WTC11 (cell line): ENCODE data around the gene TBC1D24. TPM values are rescaled to one million over a fixed set of nuclear protein-coding genes. Genes with fewer than 3 reads are reported as not detected.

Experiments
- ATF1 ChIP-seq: sonication (generic); formaldehyde crosslinking; IDR thresholded peaks from 2 replicates; pipeline ENCODE4 v1.8.1; 2023; ENCODE audit warnings: mild to moderate bottlenecking, moderate library complexity, missing genetic modification reagents
- ATF3 ChIP-seq: sonication (generic); formaldehyde crosslinking; conservative IDR thresholded peaks from 2 replicates; pipeline ENCODE4 v1.8.1; 2022; ENCODE audit warnings: mild to moderate bottlenecking, missing genetic modification reagents
- CREM ChIP-seq: sonication (generic); formaldehyde crosslinking; IDR thresholded peaks from 2 replicates; pipeline ENCODE4 v1.8.1; 2022; ENCODE audit warnings: mild to moderate bottlenecking, missing genetic modification reagents, moderate library complexity
- GABPB1 ChIP-seq: sonication (generic); formaldehyde crosslinking; IDR thresholded peaks from 2 replicates; pipeline ENCODE4 v1.8.1; 2023; ENCODE audit warnings: mild to moderate bottlenecking, missing genetic modification reagents
- GTF2I ChIP-seq: fragments of 250-450 bp; sonication (Bioruptor Pico); conservative IDR thresholded peaks from 2 replicates; pipeline ENCODE4 v1.4.0; 2021; ENCODE audit warnings: mild to moderate bottlenecking
- HMGA2 ChIP-seq: fragments of 250-450 bp; sonication (Bioruptor Pico); IDR thresholded peaks from 2 replicates; pipeline ENCODE4 v1.4.0; 2021; ENCODE audit warnings: mild to moderate bottlenecking, moderate library complexity
- MAX ChIP-seq: sonication (generic); formaldehyde crosslinking; IDR thresholded peaks from 2 replicates; pipeline ENCODE4 v1.8.0; 2022; ENCODE audit warnings: mild to moderate bottlenecking, missing genetic modification reagents
- MXD4 ChIP-seq: fragments of 250-450 bp; sonication (Bioruptor Pico); IDR thresholded peaks from 2 replicates; pipeline ENCODE4 v1.8.0; 2021; ENCODE audit warnings: mild to moderate bottlenecking, moderate library complexity, borderline replicate concordance
- MYBL2 ChIP-seq: sonication (generic); formaldehyde crosslinking; IDR thresholded peaks from 2 replicates; pipeline ENCODE4 v1.8.1; 2023; ENCODE audit warnings: mild to moderate bottlenecking, moderate library complexity, missing genetic modification reagents
- NFATC4 ChIP-seq: fragments of 250-450 bp; sonication (Bioruptor Pico); IDR thresholded peaks from 2 replicates; pipeline ENCODE4 v1.9.0; 2021; ENCODE audit warnings: mild to moderate bottlenecking
- NFYB ChIP-seq: sonication (generic); formaldehyde crosslinking; conservative IDR thresholded peaks from 2 replicates; pipeline ENCODE4 v1.8.0; 2022; ENCODE audit warnings: low read depth, missing genetic modification reagents
- RORB ChIP-seq: fragments of 250-450 bp; sonication (Bioruptor Pico); IDR thresholded peaks from 2 replicates; pipeline ENCODE4 v1.9.0; 2021; ENCODE audit warnings: mild to moderate bottlenecking
- TP53 ChIP-seq: sonication (generic); formaldehyde crosslinking; IDR thresholded peaks from 2 replicates; pipeline ENCODE4 v1.8.1; 2023; ENCODE audit warnings: mild to moderate bottlenecking, missing genetic modification reagents
- USF2 ChIP-seq: sonication (generic); formaldehyde crosslinking; IDR thresholded peaks from 2 replicates; pipeline ENCODE4 v1.8.1; 2023; ENCODE audit warnings: mild to moderate bottlenecking, missing genetic modification reagents, moderate library complexity
- ZBTB43 ChIP-seq: sonication (generic); formaldehyde crosslinking; IDR thresholded peaks from 2 replicates; pipeline ENCODE4 v1.8.1; 2023; ENCODE audit warnings: mild to moderate bottlenecking, missing genetic modification reagents
- total RNA-seq: library from RNA; stranded (reverse); gene quantifications from 3 replicates; pipeline ENCODE4 v1.2.3, GENCODE V29; 2021
- TF ChIP-seq, protein P1 (sequence below): sonication (generic); formaldehyde crosslinking; IDR thresholded peaks from 2 replicates; pipeline ENCODE4 v1.8.0; 2023; ENCODE audit warnings: missing genetic modification reagents, mild to moderate bottlenecking, borderline replicate concordance
- TF ChIP-seq, protein P2 (sequence below): sonication (generic); formaldehyde crosslinking; IDR thresholded peaks from 2 replicates; pipeline ENCODE4 v1.8.1; 2022; ENCODE audit warnings: low read depth, missing genetic modification reagents, borderline replicate concordance
- TF ChIP-seq, protein P3 (sequence below): sonication (generic); formaldehyde crosslinking; IDR thresholded peaks from 2 replicates; pipeline ENCODE4 v1.8.0; 2023; ENCODE audit warnings: mild to moderate bottlenecking, missing genetic modification reagents
- TF ChIP-seq, protein P4 (sequence below): sonication (generic); formaldehyde crosslinking; IDR thresholded peaks from 2 replicates; pipeline ENCODE4 v1.8.0; 2022; ENCODE audit warnings: mild to moderate bottlenecking, missing genetic modification reagents

The TBC1D24 gene
- total RNA-seq, 1 experiment from 2014 or later, result 21.0 TPM

- no peak for TF ChIP-seq GTF2I (CRISPR knock-in tag)
- TF ChIP-seq, protein P1, sequence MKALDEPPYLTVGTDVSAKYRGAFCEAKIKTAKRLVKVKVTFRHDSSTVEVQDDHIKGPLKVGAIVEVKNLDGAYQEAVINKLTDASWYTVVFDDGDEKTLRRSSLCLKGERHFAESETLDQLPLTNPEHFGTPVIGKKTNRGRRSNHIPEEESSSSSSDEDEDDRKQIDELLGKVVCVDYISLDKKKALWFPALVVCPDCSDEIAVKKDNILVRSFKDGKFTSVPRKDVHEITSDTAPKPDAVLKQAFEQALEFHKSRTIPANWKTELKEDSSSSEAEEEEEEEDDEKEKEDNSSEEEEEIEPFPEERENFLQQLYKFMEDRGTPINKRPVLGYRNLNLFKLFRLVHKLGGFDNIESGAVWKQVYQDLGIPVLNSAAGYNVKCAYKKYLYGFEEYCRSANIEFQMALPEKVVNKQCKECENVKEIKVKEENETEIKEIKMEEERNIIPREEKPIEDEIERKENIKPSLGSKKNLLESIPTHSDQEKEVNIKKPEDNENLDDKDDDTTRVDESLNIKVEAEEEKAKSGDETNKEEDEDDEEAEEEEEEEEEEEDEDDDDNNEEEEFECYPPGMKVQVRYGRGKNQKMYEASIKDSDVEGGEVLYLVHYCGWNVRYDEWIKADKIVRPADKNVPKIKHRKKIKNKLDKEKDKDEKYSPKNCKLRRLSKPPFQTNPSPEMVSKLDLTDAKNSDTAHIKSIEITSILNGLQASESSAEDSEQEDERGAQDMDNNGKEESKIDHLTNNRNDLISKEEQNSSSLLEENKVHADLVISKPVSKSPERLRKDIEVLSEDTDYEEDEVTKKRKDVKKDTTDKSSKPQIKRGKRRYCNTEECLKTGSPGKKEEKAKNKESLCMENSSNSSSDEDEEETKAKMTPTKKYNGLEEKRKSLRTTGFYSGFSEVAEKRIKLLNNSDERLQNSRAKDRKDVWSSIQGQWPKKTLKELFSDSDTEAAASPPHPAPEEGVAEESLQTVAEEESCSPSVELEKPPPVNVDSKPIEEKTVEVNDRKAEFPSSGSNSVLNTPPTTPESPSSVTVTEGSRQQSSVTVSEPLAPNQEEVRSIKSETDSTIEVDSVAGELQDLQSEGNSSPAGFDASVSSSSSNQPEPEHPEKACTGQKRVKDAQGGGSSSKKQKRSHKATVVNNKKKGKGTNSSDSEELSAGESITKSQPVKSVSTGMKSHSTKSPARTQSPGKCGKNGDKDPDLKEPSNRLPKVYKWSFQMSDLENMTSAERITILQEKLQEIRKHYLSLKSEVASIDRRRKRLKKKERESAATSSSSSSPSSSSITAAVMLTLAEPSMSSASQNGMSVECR (CRISPR knock-in tag), result 0 out of 2 replicates have a peak, but pooled peaks have one; percentile 65
- peak; percentile 52; the same call in 1 of the 2 replicates for TF ChIP-seq MYBL2 (CRISPR knock-in tag)
- TF ChIP-seq USF2 (CRISPR knock-in tag), result no peak
- TF ChIP-seq ZBTB43 (CRISPR knock-in tag), result no peak
- TF ChIP-seq GABPB1 (CRISPR knock-in tag), result 0 out of 2 replicates have a peak, but pooled peaks have one; percentile 42
- TF ChIP-seq, protein P2, sequence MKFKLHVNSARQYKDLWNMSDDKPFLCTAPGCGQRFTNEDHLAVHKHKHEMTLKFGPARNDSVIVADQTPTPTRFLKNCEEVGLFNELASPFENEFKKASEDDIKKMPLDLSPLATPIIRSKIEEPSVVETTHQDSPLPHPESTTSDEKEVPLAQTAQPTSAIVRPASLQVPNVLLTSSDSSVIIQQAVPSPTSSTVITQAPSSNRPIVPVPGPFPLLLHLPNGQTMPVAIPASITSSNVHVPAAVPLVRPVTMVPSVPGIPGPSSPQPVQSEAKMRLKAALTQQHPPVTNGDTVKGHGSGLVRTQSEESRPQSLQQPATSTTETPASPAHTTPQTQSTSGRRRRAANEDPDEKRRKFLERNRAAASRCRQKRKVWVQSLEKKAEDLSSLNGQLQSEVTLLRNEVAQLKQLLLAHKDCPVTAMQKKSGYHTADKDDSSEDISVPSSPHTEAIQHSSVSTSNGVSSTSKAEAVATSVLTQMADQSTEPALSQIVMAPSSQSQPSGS (CRISPR knock-in tag), result no peak
- TF ChIP-seq RORB, result no peak
- no peak for TF ChIP-seq NFATC4 (CRISPR knock-in tag)
- TF ChIP-seq, protein P3, sequence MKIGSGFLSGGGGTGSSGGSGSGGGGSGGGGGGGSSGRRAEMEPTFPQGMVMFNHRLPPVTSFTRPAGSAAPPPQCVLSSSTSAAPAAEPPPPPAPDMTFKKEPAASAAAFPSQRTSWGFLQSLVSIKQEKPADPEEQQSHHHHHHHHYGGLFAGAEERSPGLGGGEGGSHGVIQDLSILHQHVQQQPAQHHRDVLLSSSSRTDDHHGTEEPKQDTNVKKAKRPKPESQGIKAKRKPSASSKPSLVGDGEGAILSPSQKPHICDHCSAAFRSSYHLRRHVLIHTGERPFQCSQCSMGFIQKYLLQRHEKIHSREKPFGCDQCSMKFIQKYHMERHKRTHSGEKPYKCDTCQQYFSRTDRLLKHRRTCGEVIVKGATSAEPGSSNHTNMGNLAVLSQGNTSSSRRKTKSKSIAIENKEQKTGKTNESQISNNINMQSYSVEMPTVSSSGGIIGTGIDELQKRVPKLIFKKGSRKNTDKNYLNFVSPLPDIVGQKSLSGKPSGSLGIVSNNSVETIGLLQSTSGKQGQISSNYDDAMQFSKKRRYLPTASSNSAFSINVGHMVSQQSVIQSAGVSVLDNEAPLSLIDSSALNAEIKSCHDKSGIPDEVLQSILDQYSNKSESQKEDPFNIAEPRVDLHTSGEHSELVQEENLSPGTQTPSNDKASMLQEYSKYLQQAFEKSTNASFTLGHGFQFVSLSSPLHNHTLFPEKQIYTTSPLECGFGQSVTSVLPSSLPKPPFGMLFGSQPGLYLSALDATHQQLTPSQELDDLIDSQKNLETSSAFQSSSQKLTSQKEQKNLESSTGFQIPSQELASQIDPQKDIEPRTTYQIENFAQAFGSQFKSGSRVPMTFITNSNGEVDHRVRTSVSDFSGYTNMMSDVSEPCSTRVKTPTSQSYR (CRISPR knock-in tag), result 0 out of 2 replicates have a peak, but pooled peaks have one; percentile 7
- TF ChIP-seq MAX (CRISPR knock-in tag), result peak; percentile 61; the same call in 1 of the 2 replicates
- no peak for TF ChIP-seq ATF3 (CRISPR knock-in tag)
- TF ChIP-seq ATF1 (CRISPR knock-in tag), result 0 out of 2 replicates have a peak, but pooled peaks have one; percentile 45
- no peak for TF ChIP-seq MXD4 (CRISPR knock-in tag)
- TF ChIP-seq, protein P4, sequence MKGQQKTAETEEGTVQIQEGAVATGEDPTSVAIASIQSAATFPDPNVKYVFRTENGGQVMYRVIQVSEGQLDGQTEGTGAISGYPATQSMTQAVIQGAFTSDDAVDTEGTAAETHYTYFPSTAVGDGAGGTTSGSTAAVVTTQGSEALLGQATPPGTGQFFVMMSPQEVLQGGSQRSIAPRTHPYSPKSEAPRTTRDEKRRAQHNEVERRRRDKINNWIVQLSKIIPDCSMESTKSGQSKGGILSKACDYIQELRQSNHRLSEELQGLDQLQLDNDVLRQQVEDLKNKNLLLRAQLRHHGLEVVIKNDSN (CRISPR knock-in tag), result 0 out of 2 replicates have a peak, but pooled peaks have one; percentile 28
- peak; percentile 80; the same call in 1 of the 2 replicates for TF ChIP-seq TP53 (CRISPR knock-in tag)
- no peak for TF ChIP-seq CREM
- no peak for TF ChIP-seq HMGA2 (CRISPR knock-in tag)
- peak; percentile 54 for TF ChIP-seq NFYB (CRISPR knock-in tag)
- TF ChIP-seq, all 79 proteins: peak for 17
These were observed 15.1 kb upstream of the TBC1D24 start, which contains the start of gene TEDC2 (continued) for GRCh38 chr16:2459647-2460390.
